ENCODE measurements around the gene CEP120. TPM values are rescaled to one million over a fixed set of nuclear protein-coding genes. Genes with fewer than 3 reads are reported as not detected.
"Not testable (repeated sequence)": the region's sequence is repeated elsewhere in the genome, so short reads cannot be mapped to it uniquely, and the experiment has no call there.

CEP120 gene
- 42.0 TPM for total RNA-seq

DNA sequence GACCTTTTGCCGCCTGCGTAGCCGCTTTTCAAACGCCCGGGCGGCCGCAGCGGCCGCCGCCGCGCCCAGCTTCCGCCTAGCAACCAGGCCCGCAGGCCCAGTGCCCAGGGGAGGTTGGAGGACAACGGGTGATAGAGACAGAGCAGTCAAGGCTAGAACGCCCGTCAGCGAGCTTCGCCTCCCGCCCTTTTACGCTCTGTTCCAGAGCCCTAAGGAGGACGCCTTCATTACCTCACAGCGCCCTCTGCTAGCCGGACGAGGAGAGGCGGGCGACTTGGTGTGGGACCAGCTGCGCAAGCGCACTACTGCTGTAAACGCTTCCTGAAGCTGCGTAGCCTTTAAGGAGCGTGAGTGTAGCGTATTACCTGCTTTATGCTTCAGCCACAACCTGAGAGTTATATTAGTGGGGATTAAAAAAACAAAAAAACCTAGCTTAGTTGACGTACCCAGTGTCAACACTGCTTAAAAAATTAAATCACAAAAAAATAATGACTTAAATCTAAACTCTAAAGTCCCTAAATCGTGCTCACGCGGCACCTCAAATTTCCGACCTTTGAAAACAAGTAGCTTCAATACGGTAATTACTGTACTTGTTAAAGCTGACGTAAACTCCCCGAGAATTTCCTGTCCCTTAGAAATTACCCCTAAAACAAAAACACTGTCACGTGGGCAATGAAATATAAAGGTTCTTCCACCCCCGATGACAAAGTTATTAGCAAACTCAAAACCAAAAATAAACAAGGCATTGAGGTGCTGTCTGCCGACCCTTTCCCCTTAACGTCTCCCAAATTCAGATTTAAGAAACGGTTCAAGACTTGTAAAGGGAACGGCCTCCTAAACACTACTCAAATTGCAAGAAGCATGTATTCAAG is at the start of gene CEP120:
TSS of gene CEP120 (minus strand) at position 126 of the 872 bp plus-strand sequence. CDS start 405 bp downstream, outside the sequence.
- peak; percentile 97 for DNase-seq

DNA sequence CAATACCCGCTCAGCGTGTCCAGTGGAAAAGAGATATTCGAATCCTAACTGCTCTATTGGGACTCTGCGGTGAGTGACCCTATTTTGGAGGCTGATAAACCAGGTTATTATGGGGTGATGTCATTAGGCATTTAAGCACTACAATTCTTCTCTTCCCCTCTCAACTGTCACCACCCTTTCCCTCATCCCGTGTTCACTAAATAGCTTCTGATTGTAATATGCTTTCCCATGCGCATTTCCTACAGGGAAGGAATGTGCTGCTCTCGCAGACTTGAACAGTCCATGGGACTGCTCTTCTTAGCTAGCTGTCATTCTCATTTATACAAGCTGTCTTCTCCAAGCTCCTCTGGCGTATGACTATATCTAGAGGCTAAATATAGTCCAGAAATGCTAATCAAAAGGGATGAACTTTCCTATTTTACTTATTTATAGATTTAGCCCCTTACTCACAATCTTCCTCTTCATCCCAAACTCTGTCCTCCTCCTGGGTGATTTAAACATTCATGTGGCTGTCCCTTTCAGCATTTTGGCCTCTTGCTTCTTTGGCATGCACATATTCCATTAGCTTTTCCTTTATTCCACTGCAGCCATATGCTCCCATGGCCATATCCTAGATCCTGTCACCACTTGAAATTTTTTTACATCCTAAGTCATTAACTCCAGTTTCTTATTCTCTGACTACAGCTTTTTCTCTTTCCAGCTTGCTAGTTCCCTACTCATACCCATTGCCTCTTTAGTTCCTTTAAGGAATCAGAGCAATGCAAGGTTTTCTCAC is 49.1 kb upstream of the CEP120 start:
- DNase-seq = no peak

DNA sequence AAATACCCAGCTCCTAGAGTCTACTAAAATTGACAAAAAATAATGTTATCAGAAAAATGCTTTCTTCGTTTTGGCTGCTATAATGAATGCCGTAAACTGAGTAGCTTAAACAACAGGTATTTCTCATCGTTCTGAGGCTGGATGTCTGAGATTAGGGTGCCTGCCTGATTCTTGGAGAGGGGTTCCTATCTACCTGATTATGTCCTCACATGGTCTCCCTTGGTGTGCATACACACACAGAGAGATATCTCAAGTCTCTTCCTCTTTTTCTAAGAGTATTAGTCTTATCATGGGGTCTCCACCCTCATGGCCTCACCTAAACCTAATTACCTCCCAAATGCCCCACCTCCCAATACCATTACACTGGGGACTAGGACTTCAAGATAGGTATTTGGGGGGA is 48.2 kb upstream of the CEP120 start:
- DNase-seq = no peak

DNA sequence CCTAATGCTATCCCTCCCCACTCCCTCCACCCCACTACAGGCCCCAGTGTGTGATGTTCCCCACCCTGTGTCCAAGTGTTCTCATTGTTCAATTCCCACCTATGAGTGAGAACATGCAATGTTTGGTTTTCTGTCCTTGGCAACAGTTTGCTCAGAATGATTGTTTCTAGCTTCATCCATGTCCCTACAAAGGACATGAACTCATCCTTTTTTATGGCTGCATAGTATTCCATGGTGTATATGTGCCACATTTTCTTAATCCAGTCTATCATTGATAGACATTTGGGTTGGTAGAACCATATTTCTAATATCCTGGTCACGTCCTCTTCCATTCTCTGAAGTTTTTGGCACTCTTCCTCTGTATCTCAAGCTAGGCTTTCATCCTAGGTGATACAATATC is 43.6 kb upstream of the CEP120 start:
- DNase-seq = not testable (repeated sequence)

DNA sequence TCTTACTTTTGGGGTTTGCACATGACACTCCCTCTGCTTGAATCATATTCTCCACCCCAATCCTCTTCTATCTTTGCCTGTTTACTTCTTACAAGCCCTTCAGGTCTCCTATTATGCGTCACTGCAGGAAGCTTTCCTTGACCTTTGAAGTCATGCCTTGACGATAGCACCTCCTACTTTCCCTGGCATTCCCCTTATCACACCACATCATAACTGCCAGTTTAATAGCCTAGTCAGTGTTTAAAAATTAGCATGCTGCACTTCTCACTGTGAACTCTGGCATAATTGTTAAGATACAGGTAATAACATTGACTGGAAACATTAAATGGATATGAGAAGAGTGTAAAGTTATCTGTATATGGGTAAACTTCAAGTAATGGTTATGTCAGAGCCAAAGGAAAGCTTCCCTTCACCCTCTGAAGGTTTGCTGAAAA is 37.1 kb upstream of the CEP120 start:
- no peak for DNase-seq

DNA sequence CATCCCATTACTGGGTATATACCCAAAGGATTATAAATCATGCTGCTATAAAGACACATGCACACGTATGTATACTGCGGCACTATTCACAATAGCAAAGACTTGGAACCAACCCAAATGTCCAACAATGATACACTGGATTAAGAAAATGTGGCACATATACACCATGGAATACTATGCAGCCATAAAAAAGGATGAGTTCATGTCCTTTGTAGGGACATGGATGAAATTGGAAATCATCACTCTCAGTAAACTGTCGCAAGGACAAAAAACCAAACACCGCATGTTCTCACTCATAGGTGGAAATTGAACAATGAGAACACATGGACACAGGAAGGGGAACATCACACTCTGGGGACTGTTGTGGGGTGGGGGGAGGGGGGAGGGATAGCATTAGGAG is 35.8 kb upstream of the CEP120 start:
- DNase-seq = not testable (repeated sequence)

DNA sequence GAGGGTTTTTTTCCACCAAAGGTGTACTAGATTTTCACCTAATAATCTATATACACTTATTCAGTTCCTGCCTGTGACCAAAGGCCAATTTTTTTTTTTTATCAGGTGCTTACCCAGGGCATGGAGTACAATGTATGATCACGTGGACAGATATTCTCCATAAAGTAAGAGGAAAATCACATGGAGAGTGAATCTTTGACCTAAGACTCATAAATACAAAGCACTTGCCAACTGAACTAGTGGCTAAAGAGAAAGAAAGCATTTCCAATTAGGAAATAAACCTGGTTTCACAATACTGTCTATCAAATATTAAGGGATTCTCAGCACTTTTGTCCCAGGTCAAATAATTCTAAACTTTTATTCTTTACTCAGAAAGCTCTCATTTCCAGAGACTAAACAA is 33.0 kb upstream of the CEP120 start:
- DNase-seq = no peak

DNA sequence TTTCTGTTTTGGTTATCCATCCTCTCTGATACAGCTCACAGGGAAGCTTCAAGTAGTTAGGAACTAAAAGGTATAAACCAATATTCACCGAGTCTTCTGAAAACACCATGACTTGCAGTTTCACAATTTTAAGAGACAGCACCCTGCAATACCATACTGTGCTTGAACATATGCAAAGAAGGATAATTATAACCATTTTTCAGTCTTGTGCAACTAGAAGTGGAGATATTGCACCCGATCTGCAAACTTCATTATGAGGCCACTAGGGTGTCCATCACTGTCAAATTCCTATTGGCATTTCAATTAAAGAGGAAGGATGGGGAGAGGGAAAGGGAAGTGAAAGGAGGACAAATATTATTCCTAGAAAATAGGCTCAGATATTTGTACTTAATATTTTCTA is 32.4 kb upstream of the CEP120 start:
- no peak for DNase-seq

DNA sequence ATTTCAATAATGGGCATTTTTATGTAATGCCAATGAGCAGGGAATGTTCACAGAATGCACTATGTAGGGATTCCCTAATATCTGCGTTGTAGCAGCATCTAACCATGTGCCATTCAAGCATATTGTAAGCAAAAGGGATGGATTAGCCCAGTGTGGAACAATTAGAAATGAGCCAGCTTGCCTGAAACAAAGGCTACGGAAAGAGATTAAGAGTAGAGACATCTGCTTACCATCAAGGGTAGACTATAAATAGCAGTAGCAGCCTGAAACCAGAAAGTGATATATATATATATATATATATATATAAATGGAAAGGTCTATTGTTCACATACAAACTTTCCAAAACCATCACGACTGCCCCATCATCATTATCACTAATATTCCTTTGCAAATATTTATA is 31.9 kb upstream of the CEP120 start:
- no peak for DNase-seq

DNA sequence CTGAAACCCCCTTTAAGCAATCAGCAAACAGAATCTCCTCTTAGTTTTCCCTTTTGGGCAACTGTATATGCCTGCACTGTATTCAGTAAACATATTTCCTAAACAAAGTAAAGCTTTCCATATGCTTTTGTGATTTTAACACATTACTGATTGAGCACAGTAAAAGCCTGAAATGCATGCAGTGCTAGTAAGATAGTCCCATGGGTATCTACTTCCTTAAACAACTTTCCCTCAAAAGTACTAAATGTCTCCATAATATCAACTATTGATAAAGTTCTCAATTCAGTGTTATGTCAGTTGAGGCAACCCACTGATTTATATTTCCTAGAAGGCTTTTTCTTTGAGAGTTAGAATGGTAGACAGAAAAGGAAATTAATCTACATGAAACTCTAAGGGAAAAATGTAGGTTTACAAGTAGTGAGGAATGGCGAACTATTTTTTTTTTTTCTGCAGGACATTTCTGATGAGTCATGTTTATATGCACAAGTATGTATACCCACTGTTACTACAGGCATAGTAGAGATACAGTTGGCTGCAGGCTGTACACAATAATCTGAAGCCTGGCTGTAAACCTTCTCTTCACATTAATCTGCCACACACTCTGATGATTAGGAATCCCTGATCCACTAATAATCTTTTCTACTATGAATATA is 31.2 kb upstream of the CEP120 start:
- no peak for DNase-seq

DNA sequence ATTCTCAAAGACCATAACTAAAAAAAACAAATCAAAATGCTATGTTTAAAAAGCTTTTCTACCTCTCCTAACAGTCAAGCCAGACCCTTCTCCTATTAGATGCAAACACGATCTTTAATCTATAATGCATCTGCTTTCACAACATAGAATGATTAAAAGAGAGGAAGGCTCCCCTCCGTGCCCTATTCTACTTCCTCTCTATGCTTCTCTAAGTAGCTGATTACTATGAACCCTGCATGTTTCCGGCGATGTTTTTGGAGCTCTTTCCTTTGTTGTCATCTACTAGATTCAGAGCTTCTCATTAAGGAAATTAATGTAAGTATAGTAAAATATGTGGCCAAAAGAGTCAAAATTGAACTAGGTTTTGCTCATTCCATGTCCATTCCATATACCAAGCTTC is 29.2 kb upstream of the CEP120 start:
- DNase-seq = no peak

DNA sequence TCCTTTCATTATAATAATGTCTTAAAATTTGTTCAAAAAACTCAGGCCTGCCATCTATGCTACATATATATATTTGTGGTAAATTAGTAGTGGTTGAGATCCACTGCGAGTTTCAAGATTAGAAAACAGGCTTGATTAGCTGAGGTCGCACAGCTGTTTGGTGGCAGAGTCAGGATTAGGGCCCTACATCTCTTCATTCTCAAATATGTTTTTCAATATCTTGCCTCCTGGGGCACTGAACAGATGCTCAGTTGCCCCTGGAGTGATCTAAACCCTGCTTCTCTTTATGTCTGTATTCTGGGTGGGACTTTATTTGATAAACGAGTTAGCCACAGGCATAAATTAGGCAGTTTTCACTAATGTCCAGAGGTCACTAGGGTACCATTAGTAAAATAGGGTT is 27.8 kb upstream of the CEP120 start:
- no peak for DNase-seq

DNA sequence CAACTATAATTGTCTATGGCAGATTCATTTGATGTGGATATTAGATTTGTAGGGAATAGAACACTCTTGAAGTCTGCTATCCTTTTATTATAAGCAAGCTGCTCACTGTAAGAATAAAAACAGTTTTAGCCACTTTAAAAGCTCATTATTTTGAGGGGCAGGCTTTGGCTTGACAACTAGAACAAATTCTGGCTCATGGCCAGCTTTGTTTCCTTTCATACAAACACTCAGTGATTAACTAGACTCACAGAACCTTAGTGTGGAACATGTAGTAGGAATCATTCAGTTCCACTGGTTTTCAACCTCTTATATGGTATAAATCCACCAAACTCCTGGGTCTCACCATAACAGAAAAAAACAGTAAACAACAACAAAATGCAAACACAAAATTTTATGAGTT is 27.4 kb upstream of the CEP120 start:
- DNase-seq = no peak

DNA sequence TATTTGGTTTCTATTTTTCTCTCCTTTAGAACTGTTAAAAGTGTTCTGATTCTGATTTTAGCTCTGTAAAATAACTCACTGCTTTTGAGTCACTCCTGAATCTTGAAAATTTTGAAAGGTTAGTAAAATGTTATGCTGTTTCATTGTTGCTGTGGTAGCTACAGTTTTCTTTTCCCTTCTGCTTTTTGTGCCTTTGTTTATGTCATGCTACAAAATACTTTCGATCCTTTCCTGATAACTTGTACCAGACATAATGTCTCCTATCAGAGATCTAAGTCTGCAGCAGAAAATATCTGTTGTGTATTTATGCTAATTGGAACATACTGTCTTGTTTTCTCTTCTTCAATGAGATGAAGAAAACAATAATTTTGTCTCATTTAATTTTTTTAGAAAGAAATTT is 26.9 kb upstream of the CEP120 start:
- no peak for DNase-seq

DNA sequence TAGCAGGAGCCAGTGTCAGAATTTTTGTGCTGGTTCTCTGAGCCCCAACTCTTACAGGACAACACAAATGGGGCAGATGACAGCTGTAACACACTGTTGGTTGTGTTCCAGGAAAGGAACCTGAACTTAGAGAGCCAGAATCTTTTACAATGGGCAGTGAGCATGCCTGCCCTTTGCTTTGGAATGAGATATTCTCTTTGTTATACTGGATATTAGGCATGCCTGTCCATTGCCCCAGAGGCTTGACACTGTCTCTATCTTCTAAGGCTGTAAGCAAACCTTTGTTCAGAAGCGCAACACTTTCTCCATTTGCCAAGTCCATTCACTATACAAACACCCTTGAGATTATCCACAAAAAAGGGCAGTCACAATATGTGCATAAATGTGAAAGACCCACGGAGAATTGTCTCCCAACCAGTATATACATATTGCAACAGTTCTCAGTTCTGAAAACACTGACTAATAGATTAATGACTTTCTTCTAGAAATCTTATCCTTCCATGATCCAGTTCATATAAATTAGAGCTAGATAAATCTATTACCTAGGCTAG is 26.3 kb upstream of the CEP120 start:
- DNase-seq = no peak

DNA sequence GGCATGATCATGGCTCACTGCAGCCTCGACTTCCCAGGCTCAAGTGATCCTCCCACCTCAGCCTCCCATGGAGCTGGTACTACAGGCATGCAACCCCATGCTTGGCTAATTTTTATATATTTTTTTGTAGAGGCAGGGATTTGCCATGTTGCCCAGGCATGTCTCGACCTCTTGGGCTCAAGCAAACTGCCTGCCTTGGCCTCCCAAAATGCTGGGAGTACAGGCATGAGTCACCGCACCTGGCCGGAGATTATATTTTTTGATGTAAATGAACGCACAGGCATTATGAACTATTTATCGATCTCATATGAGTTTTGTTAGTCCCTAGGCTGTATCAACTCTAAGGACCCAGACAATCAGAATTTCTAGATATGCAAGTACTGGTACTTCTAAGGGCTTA is 25.5 kb upstream of the CEP120 start:
- no peak for DNase-seq

DNA sequence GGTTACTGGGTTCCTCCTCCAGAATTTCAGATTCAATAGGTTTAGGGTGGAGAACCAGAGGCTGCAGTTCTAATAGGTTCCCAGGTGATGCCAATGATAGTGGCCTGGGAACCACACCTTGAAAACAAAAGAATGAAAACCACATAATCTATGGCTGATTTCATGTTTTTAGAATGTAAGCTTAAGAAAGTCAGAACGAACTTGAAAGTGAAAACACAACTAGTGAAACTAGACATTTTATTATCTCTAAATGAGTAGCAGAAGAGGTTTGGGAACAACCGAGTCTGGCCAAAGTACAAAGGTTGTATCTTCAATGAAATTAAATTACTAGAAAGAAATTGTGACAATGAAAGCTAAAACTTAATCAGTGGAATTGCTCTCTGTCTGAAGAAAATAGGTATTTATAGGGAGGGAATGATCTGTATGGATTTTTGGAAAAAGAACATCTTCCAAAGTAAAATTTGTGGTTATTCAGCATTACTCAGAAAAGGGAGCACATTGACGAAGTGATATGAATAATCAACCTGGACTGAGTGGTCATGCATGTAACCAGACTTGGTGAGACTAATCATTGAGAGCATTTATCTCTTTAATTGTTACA is 24.9 kb upstream of the CEP120 start:
- no peak for DNase-seq

DNA sequence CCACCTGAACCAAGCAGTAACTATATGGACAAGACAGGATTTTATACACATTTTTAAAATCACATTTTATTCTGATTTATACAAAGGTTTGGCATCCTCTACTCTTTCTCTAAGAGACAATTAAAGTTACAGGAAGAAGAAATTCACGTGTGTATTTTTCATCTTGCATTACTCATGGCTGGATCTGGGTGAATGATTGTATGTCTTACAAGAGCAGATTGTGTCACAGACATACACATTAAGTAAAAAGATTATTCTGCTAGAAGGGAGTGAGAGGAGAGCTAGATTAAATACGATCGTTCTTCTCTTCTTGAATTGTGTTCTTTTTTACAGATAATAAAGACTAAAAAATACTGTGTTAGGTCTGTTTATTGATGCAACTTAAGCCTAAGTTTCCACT is 20.8 kb upstream of the CEP120 start:
- DNase-seq = no peak

DNA sequence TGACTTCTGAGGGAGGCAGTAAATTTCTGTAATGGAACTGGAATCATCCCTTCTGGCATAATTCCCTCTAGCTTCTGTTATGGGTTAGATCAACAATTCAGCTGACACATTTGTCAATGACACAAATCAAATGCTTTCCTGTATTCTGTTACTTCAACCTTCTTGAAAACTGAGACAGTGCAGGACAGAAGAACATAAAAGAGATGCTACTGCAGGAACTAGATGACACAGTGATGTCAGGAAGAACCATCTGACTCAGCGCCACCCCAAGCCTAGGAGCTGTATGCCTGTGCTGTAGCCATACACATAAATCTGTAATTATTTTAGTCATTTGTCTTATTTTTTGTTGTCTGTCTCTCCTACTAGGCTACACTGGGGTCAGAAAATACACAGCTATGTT is 18.2 kb upstream of the CEP120 start:
- DNase-seq = no peak

DNA sequence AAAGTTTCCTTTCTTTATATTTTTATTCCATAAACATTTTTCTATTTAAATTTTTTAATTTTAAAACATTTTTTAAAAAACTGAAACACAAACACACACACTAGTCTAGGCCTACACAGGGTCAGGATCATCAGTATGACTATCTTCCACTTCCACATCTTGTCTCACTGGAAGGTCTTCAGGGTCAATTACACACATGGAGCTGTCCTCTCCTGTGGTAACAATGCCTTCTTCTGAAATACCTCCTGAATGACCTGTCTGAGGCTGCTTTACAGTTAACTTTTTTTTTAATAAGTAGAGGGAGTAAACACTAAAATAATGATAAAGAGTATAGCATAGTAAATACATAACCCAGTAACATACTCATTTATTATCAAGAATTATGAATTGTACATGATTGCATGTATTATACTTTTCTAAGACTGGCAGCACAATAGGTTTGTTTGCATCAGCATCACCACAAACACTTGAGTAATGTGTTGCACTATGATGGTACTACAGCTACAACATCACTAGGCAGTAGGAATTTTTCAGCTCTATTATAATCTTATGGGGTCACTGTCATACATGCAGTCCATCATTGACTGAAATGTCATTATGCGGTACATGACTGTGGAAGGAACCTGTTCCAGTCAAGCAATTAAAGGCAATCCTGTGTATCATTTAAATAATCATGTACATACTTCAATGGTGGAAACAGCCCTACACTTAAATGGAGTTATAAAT is 17.4 kb upstream of the CEP120 start:
- DNase-seq = no peak

DNA sequence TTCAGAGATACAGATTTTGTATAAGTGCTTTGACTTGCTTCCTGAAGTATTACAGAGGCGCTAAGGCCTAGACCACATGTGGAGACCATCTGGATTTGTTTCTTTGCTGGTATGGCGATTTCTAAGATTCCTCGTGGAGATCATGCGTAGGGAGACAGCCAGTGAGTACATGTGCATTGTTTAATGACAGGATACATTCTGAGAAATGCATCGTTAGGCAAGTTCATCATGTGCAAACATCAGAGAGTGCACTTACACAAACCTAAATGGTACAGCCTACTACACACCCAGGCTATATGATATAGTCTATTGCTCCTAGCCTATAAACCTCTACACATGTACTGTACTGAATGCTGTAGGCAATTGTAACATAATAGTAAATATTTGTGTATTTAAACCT is 16.5 kb upstream of the CEP120 start:
- DNase-seq = no peak

DNA sequence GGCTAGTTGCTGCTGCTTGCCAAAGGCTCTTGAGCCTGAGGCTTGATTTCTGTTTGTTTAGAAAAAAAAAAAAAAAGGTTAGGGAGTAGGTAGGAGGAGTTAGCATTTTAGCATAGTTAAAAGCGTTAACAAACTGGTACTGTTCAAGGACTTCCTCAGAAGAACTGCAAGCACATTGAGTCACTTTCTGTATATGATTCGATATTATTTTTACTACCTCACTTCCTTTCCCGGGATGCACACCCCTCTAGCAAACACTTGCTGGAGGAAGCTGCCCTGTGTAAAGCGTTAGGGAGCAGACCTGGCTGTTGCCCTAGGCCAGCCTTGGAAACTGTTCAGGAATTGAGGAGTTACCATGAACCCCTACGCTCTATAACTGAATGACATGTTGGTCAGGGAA is 15.7 kb upstream of the CEP120 start:
- no peak for DNase-seq

Measured in occipital lobe (tissue), 2 donors.